K562 (cell line): ENCODE results near the gene LRP1. TPM values are rescaled to one million over a fixed set of nuclear protein-coding genes. Genes with fewer than 3 reads are reported as not detected.

Experiments
- ATAC-seq: fragments of 200-7000 bp; cut with Tn5 transposase; 3 replicates; pipeline ENCODE4 v1.9.1; 2020; ENCODE audit warnings: moderate library complexity
- BruUV-seq: library from RNA; stranded (reverse); fragments of 400-500 nt; replicated peaks from 2 replicates; lab custom pipeline; 2021; lab: Mats Ljungman, UMichigan
- CTCF ChIA-PET: fragments of 300-600 bp; formaldehyde crosslinking; extraction: SDS; loops from one replicate; lab custom pipeline; 2021; ENCODE audit warnings: low intra/inter-chr PET ratio; lab: Yijun Ruan, JAX
- POLR2A ChIA-PET: fragments of 300-600, 350-650 bp; sonication (Branson Sonifier 250); formaldehyde crosslinking; extraction: SDS; loops from one replicate; lab custom pipeline; 2021; ENCODE audit warnings: antibody characterized with exemption, inconsistent platforms; lab: Yijun Ruan, JAX
- DNase-seq, 4 experiments: peaks; one replicate each; pipeline versions ENCODE4 v3.0.0 to v3.0.0-alpha.2; 2011 to 2018; ENCODE audit warnings: low spot score in 3 of 4, mixed read lengths in 3 of 4; ENCODE audit errors: extremely low read depth in 1 of 4
- FAIRE-seq: peaks from 2 replicates; lab custom pipeline; 2011; peaks lifted over from hg19 to GRCh38; lab: Jason Lieb, UNC
- H2AFZ ChIP-seq: 2 replicates; pipeline ENCODE4 v1.6.0; 2011; ENCODE audit warnings: low read depth, low read length, control low read depth, inconsistent platforms
- H3K27ac ChIP-seq: fragments of 200-600 bp; 3 replicates; pipeline ENCODE4 v1.8.0; 2011; ENCODE audit warnings: low read depth, mild to moderate bottlenecking, control low read depth, inconsistent platforms, low read length, moderate library complexity, mixed read lengths; ENCODE audit errors: extremely low read depth
- H3K27me3 ChIP-seq, 2 experiments: fragments of 300-600 bp in 1 of 2; 2 replicates in 1 of 2; 3 replicates in 1 of 2; pipeline versions ENCODE4 v1.6.0 to v1.8.0; 2011; ENCODE audit warnings: inconsistent platforms in 2 of 2, low read length in 2 of 2, mild to moderate bottlenecking in 1 of 2, mixed read lengths in 1 of 2, moderate library complexity in 1 of 2; ENCODE audit not compliant: control insufficient read depth in 2 of 2, insufficient read depth in 2 of 2
- H3K36me3 ChIP-seq: fragments of 300-600 bp; 3 replicates; pipeline ENCODE4 v1.8.0; 2011; ENCODE audit warnings: mild to moderate bottlenecking, low read length, inconsistent platforms; ENCODE audit not compliant: control insufficient read depth, insufficient read depth
- H3K4me1 ChIP-seq, 2 experiments: fragments of 200-600 bp in 1 of 2; replicated peaks in 1 of 2; 2 replicates in 1 of 2; 3 replicates in 1 of 2; pipeline versions ENCODE4 v1.5.1 to v1.8.0; 2011; ENCODE audit warnings: inconsistent platforms in 2 of 2, low read length in 2 of 2, mild to moderate bottlenecking in 1 of 2, mixed read lengths in 1 of 2, moderate library complexity in 1 of 2; ENCODE audit not compliant: control insufficient read depth in 2 of 2, insufficient read depth in 2 of 2
- H3K4me2 ChIP-seq: 2 replicates; pipeline ENCODE4 v1.6.1; 2011; ENCODE audit warnings: low read length, control low read depth, inconsistent platforms, mixed read lengths; ENCODE audit not compliant: insufficient read depth
- H3K4me3 ChIP-seq: fragments of 200-600 bp; sonication (generic), shearing (Covaris generic); 2 replicates; pipeline ENCODE4 v1.5.1; 2016; ENCODE audit warnings: control low read depth, inconsistent platforms
- H3K79me2 ChIP-seq: fragments of 200-600 bp; 3 replicates; pipeline ENCODE4 v1.8.0; 2011; ENCODE audit warnings: low read length, inconsistent platforms; ENCODE audit not compliant: control insufficient read depth, insufficient read depth
- H3K9ac ChIP-seq, 2 experiments: 2 replicates each; pipeline versions ENCODE4 v1.6.0 to v1.6.1; 2011; ENCODE audit warnings: low read depth in 2 of 2, low read length in 2 of 2, control low read depth in 1 of 2, inconsistent platforms in 1 of 2, mild to moderate bottlenecking in 1 of 2, mixed read lengths in 1 of 2; ENCODE audit not compliant: insufficient read depth in 1 of 2
- H3K9me1 ChIP-seq: one replicate; pipeline ENCODE4 v1.6.0; 2011; ENCODE audit warnings: inconsistent platforms, mild to moderate bottlenecking, low read length, moderate library complexity; ENCODE audit not compliant: control insufficient read depth, insufficient read depth
- H3K9me3 ChIP-seq: replicated peaks from 2 replicates; pipeline ENCODE4 v1.5.1; 2011; ENCODE audit warnings: low read depth, low read length, inconsistent platforms; ENCODE audit not compliant: control insufficient read depth, insufficient read depth
- H4K20me1 ChIP-seq: replicated peaks from 2 replicates; pipeline ENCODE4 v1.6.1; 2011; ENCODE audit warnings: low read length, inconsistent platforms, mixed read lengths; ENCODE audit not compliant: control insufficient read depth, insufficient read depth
- CBFA2T3 ChIP-seq: fragments of 450-650 bp; IDR thresholded peaks from 2 replicates; pipeline ENCODE4 v1.6.1; 2017
- MEF2D ChIP-seq: conservative IDR thresholded peaks from 2 replicates; pipeline ENCODE4 v1.6.1; 2016; ENCODE audit warnings: low read depth, missing genetic modification characterization, missing compliant biosample characterization
- MTA2 ChIP-seq: fragments of 450-650 bp; IDR thresholded peaks from 2 replicates; pipeline ENCODE4 v1.6.1; 2016; ENCODE audit warnings: low read depth
- POLR3G ChIP-seq: IDR thresholded peaks from 2 replicates; pipeline ENCODE4 v1.6.1; 2011; ENCODE audit not compliant: insufficient read length, insufficient replicate concordance; ENCODE audit errors: extremely low read depth
- PRMT5 ChIP-seq: sonication (generic); formaldehyde crosslinking; IDR thresholded peaks from 2 replicates; pipeline ENCODE4 v1.5.0; 2020; ENCODE audit warnings: missing genetic modification reagents
- PURB ChIP-seq: sonication (generic); formaldehyde crosslinking; IDR thresholded peaks from 2 replicates; pipeline ENCODE4 v1.9.0; 2021; ENCODE audit warnings: low read depth, mild to moderate bottlenecking, missing genetic modification reagents
- SAFB ChIP-seq: fragments of 200-400 bp; formaldehyde crosslinking; IDR thresholded peaks from 2 replicates; pipeline ENCODE4 v1.6.1; 2017; ENCODE audit warnings: low read depth, low read length, borderline replicate concordance
- SMARCA5 ChIP-seq: fragments of 450-650 bp; IDR thresholded peaks from 2 replicates; pipeline ENCODE4 v1.6.1; 2016
- SUPT5H ChIP-seq: fragments of 450-650 bp; IDR thresholded peaks from 2 replicates; pipeline ENCODE4 v1.6.1; 2016
- ZNF41 ChIP-seq: fragments of 250-450 bp; sonication (Bioruptor Pico); conservative IDR thresholded peaks from 2 replicates; pipeline ENCODE4 v1.4.0; 2020; ENCODE audit warnings: mild to moderate bottlenecking
- ZNF75A ChIP-seq: fragments of 450-650 bp; formaldehyde crosslinking; IDR thresholded peaks from 2 replicates; pipeline ENCODE4 v1.4.0; 2020; ENCODE audit warnings: mild to moderate bottlenecking
- WGBS: fragments of 100-300 bp; shearing (Covaris generic); methylation state at CpG from one replicate; pipeline ENCODE4 v1.1.6; 2016; ENCODE audit warnings: low coverage, mixed read lengths; ENCODE audit not compliant: insufficient coverage; ENCODE audit errors: missing lambda C conversion rate; 5-methylcytosine and 5-hydroxymethylcytosine counted together
- in situ Hi-C: fragments of 300-500 bp; cut with MboI; formaldehyde crosslinking; loops from 4 replicates; pipeline ENCODE4 v1.15.0; 2018; ENCODE audit warnings: inconsistent platforms, mixed read lengths
- intact Hi-C: fragments of 100-400 bp; cut with micrococcal nuclease; formaldehyde crosslinking; loops from 2 replicates; pipeline ENCODE4 v1.14.2; 2022
- polyA plus RNA-seq, 8 experiments: library from polyadenylated mRNA; depleted of rRNA in 4 of 8; stranded (reverse) in 5 of 8; unstranded in 3 of 8; fragments of >200 nt; fragmentation: Nextera tagmentation in 2 of 8; fragmentation: Illumina TruSeq in 1 of 8; extraction: Ambion mirVana in 2 of 8; extraction: Trizol in 1 of 8; gene quantifications; 2 replicates each; pipeline versions ENCODE4 v1.2.1 to v1.2.3, GENCODE V29; 2011 to 2014; ENCODE audit warnings: inconsistent platforms in 1 of 8, missing spikeins in 1 of 8
- total RNA-seq, 7 experiments: library from RNA; depleted of rRNA in 6 of 7; stranded (reverse); fragments of >200 nt in 6 of 7; fragmentation: Illumina TruSeq in 2 of 7; extraction: Trizol in 2 of 7; gene quantifications; 2 replicates each; pipeline versions ENCODE4 v1.2.1 to v1.2.3, GENCODE V29; 2011 to 2021; ENCODE audit warnings: low replicate concordance in 1 of 7
- TF ChIP-seq, protein P1 (sequence below): fragments of 250-450 bp; sonication (Bioruptor Pico); IDR thresholded peaks from 2 replicates; pipeline ENCODE4 v1.8.0; 2022; ENCODE audit warnings: inconsistent platforms
- TF ChIP-seq, protein P2 (sequence below): fragments of 450-650 bp; IDR thresholded peaks from 2 replicates; pipeline ENCODE4 v1.7.1; 2018; ENCODE audit warnings: mild to moderate bottlenecking, low read depth; ENCODE audit not compliant: partially characterized antibody
- TF ChIP-seq, protein P3 (sequence below): sonication (generic); formaldehyde crosslinking; IDR thresholded peaks from 2 replicates; pipeline ENCODE4 v1.8.0; 2022; ENCODE audit warnings: mild to moderate bottlenecking, missing genetic modification reagents, borderline replicate concordance

Gene LRP1
- total and polyA plus RNA-seq, 9 of the 15 experiments (the other 6 are each of a cell fraction or from before 2014, with no cell fraction given), result 0.04 to 0.64 (median 0.19) TPM; not detected in 2

DNA sequence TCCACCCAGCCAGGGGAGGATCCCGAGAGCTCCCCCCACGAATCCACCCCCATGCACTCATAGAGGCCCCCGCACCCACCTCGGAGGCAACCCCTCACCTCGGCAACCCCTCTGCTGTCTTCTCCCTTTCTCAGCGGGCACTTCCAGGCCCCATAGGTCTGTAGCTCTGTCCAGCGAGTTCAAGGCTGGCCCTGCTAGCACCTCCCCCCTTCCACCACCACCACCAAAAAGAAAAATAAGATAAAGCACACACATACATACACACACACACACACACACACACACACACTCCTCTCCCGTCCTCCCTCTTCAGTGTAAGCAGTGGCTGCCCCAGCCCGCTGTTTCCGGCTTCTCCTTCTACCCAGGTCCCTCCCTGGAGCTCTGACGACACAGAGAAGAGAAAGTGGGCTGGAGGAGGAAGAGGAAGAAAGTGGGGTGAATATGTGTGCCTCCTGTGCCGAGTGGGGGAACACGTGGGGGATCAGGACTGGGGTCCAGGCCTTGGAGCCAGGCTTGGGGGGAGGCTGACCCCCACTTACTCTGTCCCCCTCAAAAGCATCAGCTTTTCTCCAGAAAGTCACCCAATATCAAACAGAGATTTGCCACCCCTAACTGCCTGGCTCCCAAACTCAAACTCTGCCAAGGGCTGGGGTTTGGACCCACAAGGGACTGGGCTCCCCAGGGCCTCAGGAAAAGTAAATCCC is 17.1 kb upstream of the LRP1 start, which contains the start of gene STAT6:
STAT6 (minus strand) TSS at position 332 of the 704 bp plus-strand sequence. CDS start 3,084 bp downstream, outside the sequence.
- ATAC-seq (peak; percentile 81), DNase-seq (peak; percentile 66 to 86 (median 70)), FAIRE-seq (no peak)
- in situ Hi-C loops (loop anchor here (5.0 kb wide), 2 partner anchors 44 to 104 kb away; partner anchors contain the start of gene ZBTB39), intact Hi-C loops (loop anchor here (1.0 to 5.0 kb wide), 2 partner anchors 23 to 269 kb away; no protein-coding TSS in a partner anchor)
- peaks cover 12% of the 10 kb centered on the region; the same call in 2 of the 3 replicates for H3K79me2 ChIP-seq
- H3K9ac ChIP-seq, result peak within 1 kb of the TSS; percentile 81 to 92
- H3K4me1 ChIP-seq, result peaks cover 23 to 30% of the 10 kb centered on the region in 2 experiments; a peak in 4 of 5 replicates
- no peaks in the 10 kb centered on the region for H3K27me3 ChIP-seq
- H3K9me1 ChIP-seq, result no peaks in the 10 kb centered on the region
- ChIA-PET CTCF (interaction anchor here (2.0 to 3.4 kb wide), 3 partner anchors 40 to 103 kb away, joined by 5 to 73 read pairs (median 13); no protein-coding TSS in a partner anchor), POLR2A (interaction anchor here (0.6 to 2.5 kb wide), 25 partner anchors 10 to 386 kb away, joined by 3 to 32 read pairs (median 4); partner anchors contain the start of genes NAB2, NACA and NEMP1)
- no peaks in the 10 kb centered on the region for H3K9me3 ChIP-seq
- peaks cover 10% of the 10 kb centered on the region; the same call in 2 of the 3 replicates for H3K36me3 ChIP-seq
- H3K4me2 ChIP-seq, result peak within 1 kb of the TSS; percentile 97
- peak within 1 kb of the TSS; percentile 91 for H3K27ac ChIP-seq
- H3K4me3 ChIP-seq, result peak within 1 kb of the TSS; percentile 48
- no TSS peak for BruUV-seq
- H2AFZ ChIP-seq, result peak within 1 kb of the TSS; percentile 93
- no peaks in the 10 kb centered on the region for H4K20me1 ChIP-seq
- WGBS, result 0% methylated on average over 4 of the region's 13 CpGs
- no peak for TF ChIP-seq PURB (CRISPR knock-in tag)
- TF ChIP-seq, protein P1, sequence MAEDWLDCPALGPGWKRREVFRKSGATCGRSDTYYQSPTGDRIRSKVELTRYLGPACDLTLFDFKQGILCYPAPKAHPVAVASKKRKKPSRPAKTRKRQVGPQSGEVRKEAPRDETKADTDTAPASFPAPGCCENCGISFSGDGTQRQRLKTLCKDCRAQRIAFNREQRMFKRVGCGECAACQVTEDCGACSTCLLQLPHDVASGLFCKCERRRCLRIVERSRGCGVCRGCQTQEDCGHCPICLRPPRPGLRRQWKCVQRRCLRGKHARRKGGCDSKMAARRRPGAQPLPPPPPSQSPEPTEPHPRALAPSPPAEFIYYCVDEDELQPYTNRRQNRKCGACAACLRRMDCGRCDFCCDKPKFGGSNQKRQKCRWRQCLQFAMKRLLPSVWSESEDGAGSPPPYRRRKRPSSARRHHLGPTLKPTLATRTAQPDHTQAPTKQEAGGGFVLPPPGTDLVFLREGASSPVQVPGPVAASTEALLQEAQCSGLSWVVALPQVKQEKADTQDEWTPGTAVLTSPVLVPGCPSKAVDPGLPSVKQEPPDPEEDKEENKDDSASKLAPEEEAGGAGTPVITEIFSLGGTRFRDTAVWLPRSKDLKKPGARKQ, result no peak
- no peak for TF ChIP-seq SAFB
- 0 out of 2 replicates have a peak, but pooled peaks have one; percentile 22 for TF ChIP-seq MEF2D (tag)
- TF ChIP-seq ZNF75A (CRISPR knock-in tag), result no peak
- TF ChIP-seq, protein P2, sequence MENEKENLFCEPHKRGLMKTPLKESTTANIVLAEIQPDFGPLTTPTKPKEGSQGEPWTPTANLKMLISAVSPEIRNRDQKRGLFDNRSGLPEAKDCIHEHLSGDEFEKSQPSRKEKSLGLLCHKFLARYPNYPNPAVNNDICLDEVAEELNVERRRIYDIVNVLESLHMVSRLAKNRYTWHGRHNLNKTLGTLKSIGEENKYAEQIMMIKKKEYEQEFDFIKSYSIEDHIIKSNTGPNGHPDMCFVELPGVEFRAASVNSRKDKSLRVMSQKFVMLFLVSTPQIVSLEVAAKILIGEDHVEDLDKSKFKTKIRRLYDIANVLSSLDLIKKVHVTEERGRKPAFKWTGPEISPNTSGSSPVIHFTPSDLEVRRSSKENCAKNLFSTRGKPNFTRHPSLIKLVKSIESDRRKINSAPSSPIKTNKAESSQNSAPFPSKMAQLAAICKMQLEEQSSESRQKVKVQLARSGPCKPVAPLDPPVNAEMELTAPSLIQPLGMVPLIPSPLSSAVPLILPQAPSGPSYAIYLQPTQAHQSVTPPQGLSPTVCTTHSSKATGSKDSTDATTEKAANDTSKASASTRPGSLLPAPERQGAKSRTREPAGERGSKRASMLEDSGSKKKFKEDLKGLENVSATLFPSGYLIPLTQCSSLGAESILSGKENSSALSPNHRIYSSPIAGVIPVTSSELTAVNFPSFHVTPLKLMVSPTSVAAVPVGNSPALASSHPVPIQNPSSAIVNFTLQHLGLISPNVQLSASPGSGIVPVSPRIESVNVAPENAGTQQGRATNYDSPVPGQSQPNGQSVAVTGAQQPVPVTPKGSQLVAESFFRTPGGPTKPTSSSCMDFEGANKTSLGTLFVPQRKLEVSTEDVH, result peak; percentile 44
- TF ChIP-seq MTA2, result peak; percentile 36; the same call in 1 of the 2 replicates
- no peak for TF ChIP-seq POLR3G
- TF ChIP-seq, protein P3, sequence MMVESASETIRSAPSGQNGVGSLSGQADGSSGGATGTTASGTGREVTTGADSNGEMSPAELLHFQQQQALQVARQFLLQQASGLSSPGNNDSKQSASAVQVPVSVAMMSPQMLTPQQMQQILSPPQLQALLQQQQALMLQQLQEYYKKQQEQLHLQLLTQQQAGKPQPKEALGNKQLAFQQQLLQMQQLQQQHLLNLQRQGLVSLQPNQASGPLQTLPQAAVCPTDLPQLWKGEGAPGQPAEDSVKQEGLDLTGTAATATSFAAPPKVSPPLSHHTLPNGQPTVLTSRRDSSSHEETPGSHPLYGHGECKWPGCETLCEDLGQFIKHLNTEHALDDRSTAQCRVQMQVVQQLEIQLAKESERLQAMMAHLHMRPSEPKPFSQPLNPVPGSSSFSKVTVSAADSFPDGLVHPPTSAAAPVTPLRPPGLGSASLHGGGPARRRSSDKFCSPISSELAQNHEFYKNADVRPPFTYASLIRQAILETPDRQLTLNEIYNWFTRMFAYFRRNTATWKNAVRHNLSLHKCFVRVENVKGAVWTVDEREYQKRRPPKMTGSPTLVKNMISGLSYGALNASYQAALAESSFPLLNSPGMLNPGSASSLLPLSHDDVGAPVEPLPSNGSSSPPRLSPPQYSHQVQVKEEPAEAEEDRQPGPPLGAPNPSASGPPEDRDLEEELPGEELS, result no peak
- peak; percentile 42 for TF ChIP-seq CBFA2T3
- TF ChIP-seq SUPT5H, result peak; percentile 88
- no peak for TF ChIP-seq ZNF41
- 0 out of 2 replicates have a peak, but pooled peaks have one; percentile 29 for TF ChIP-seq SMARCA5
- TF ChIP-seq PRMT5 (CRISPR knock-in tag), result no peak
